DLD1 (cell line): ENCODE data around the gene FRA10AC1.
"Not testable (repeated sequence)": the region's sequence is repeated elsewhere in the genome, so short reads cannot be mapped to it uniquely, and the experiment has no call there.

Experiments
- in situ Hi-C: cut with HindIII; loops from 2 replicates; pipeline ENCODE4 v1.10.0; 2017; ENCODE audit warnings: low sequenced_read_pairs

FRA10AC1 gene

DNA sequence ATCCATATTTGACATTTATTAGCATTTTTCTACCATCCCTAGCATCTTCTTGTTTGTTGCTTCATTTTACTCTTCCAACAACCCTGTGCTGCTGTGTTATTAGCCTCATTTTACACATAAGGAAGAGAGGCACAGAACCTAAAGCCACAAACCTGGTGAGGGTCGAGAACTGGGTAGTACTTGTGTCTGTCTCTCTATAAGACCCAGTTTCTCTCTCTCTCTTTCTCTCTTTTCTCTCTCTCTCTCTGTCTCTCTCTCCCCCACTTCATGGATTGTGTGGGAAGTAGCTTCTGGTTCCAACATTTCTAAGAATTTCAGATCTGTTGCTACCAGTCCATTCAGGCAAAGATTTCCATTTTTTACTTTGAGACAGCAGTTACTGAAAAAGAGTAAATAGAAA is 1.4 kb upstream of the FRA10AC1 start:
- in situ Hi-C loops, result no loop called here

- in situ Hi-C loops, result no loop called here
Measured at GRCh38 chr10:93703066-93703465, 674 bp upstream of the FRA10AC1 start.

- in situ Hi-C loops, result no loop called here
Measured at GRCh38 chr10:93701866-93702209, 554 bp downstream of the FRA10AC1 start.

- in situ Hi-C loops, result no loop called here
Measured at GRCh38 chr10:93697207-93697606, 5.2 kb downstream of the FRA10AC1 start.

DNA sequence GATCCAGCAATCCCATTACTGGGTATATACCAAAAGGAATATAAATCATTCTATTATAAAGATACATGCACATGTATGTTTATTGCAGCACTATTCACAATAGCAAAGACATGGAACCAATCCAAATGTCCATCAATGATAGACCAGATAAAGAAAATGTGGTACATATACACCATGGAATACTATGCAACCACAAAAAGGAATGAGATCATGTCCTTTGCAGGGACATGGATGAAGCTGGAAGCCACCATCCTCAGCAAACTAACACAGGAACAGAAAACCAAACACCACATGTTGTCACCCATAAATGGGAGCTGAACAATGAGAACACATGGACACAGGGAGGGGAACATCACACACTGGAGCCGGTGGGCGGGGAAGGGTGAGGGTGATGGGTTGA is 5.8 kb downstream of the FRA10AC1 start:
- in situ Hi-C loops, result not testable (repeated sequence)

DNA sequence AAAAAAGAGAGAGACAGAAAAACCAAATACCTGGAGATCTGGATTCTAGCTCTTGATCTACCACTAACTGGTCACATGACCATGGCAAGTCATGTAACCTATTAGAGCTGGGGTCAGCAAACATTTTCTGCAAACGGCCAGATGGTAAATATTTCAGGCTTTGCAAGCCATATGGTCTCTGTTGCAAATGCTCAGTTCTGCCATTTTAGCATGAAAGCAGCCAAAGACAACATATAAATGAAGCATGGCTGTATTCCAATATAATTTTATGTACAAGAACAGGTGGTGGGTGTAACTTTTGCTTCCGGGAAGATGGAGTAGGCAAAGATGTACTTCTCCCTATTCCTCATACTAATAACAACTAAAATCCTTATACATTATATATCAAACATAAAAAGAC is 6.7 kb downstream of the FRA10AC1 start:
- in situ Hi-C loops, result no loop called here

GRCh38 chr10:93687737-93688136 is 14.7 kb downstream of the FRA10AC1 start:
- in situ Hi-C loops, result no loop called here

- in situ Hi-C loops, result no loop called here
Measured at GRCh38 chr10:93680412-93681047, 21.9 kb downstream of the FRA10AC1 start.

DNA sequence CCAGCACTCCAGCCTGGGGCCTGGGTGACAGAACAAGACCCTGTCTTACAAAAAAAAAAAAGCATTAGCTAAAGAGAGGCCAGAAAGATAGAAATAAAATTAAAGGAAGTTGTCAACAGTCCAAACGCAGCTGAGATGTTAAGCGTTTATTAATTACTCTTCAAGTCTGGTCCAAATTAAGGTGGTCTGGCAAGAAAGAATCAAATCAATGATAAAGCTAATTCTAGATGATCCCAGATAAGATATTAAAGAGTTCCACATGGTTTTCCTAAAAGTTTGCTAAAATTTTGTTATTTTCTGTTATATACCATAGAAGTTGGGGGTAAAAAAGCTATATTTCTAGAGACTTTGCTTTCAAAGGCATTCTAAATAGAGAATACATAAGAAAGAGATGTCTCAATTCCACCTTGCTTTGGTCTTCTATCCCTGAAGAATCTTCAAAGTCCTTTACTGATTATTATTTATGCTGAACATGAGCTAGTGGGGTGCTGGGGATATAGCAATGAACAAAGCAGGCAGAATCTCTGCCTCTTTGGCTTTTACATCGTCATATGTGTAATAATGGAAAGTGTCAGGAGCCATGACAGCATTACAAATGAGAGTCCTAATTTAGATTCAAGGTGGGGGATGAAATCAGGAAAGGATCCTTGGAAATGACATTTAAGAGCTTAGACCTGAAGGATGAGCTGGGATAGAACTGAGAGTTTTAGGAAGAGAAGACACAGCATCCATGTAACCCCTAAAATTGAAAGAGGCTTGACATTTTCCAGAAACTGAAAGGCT is 23.4 kb downstream of the FRA10AC1 start:
- in situ Hi-C loops, result no loop called here

- in situ Hi-C loops, result no loop called here
Measured at GRCh38 chr10:93678386-93678785, 24.0 kb downstream of the FRA10AC1 start.

DNA sequence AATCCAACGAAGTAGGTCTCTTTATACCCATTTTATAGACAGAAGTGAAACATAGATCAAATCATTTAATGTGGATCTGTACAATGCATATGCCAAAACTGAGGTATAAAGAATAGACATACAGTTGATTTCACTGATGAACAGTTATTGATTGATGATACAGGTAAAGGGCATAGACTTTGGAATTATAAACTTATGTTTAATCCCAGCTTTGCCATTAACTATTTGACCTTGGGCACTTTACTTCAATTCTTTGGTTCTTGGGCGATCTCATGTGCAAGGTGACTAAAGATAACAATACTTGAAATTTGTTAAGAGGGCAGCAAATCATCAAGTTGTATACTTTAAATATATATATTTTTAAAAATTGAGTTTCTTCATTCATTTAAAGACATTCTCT is 28.6 kb downstream of the FRA10AC1 start:
- in situ Hi-C loops, result no loop called here

DNA sequence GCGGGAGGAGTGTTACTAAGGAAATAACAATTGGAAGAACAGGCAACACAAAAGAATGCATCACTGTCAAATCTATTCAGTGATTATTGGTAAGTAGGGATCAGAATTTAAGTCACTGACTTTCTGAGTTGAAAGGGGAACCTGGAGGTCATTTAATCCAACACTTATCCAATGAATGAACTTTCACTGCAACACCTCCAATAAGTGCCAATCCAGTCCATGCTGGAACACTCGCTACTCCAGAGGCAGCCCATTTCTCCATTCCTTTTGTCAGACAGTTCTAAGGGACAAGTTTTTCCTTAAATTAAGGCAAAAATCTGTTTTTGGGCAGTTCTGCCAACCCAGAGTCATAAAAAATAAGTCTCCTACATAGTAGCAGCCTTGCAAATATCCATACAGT is 29.5 kb downstream of the FRA10AC1 start:
- in situ Hi-C loops, result no loop called here

- in situ Hi-C loops, result no loop called here
Measured at GRCh38 chr10:93672022-93672678, 30.2 kb downstream of the FRA10AC1 start.

GRCh38 chr10:93671042-93671441 is 31.4 kb downstream of the FRA10AC1 start:
- in situ Hi-C loops, result no loop called here

DNA sequence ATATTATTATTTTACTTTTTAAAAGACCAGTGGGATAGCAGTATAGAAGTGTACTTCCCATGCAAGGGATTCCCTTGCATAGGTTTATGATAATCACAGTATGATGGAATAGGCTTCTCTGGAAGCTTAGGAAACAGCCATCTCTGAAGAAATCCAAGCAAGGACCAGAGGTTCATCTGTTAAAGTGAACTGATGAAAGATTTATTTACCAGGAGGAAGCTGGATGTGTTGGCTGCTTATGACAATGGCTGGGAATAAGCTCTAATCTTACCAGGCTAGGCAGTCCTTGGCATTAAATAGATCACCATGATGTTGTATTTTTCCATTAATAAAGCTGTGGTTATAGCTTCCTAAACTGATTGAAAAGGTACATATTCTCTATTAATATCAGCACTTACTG is 32.0 kb downstream of the FRA10AC1 start:
- in situ Hi-C loops, result no loop called here

GRCh38 chr10:93667795-93668194 is 34.6 kb downstream of the FRA10AC1 start:
- in situ Hi-C loops, result no loop called here

DNA sequence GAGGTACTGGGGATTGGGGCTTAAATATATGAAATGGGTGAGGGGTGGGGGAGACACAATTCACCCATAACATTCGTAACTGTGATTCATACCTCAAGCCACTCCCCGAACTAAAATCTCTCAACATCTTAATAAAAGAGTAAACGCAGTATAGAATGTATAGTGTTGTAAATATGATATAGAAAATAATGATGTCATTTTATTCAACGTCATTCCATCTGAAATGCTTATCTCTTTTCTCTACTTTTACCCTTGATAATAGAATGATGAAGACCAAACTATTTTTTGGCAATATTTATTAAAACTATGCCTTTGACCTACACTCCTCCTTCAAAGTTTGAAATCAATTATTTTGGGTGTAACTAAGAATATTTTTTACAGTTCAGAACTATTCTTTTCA is 36.4 kb downstream of the FRA10AC1 start:
- in situ Hi-C loops, result no loop called here

GRCh38 chr10:93657757-93658156 is 44.6 kb downstream of the FRA10AC1 start:
- in situ Hi-C loops, result no loop called here

DNA sequence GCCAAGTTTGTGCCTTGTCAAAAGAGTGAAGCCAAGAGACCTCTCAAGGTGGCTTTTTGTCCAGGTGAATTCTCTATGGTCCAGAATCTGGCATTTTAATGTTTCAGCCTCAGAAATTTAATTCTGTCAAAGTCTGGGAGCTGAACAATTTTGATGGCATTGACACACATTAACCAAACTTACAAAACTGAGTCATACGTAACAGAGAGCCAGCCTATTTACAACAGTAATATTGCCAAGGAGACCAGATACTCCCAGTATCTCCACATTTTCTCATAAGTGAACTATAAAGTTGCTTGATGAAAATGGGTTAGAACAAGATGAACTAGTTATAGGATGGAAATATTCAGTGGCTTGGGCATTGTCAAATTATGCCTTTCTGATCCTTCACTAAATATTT is 46.2 kb downstream of the FRA10AC1 start:
- in situ Hi-C loops, result no loop called here

DNA sequence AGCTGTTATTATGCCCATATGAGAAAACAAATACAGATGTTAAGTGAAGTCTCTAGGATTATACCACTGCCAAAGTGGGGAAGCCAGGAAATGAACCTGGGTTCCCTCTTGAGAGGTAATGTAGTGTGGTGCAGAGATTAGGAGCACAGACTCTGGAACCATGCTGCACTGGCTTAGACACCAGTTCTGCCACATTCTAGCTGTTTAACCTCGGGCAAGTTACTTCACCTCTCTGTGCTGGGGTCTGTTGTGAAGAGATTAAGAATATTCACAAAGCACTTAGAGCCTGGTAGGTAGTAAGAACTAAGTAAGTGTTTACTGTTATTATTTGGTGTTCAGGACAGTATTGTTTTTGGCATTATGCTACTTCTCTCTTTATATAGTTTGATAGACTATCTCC is 48.2 kb downstream of the FRA10AC1 start:
- in situ Hi-C loops, result no loop called here

GRCh38 chr10:93652857-93653256 is 49.5 kb downstream of the FRA10AC1 start:
- in situ Hi-C loops, result no loop called here

DNA sequence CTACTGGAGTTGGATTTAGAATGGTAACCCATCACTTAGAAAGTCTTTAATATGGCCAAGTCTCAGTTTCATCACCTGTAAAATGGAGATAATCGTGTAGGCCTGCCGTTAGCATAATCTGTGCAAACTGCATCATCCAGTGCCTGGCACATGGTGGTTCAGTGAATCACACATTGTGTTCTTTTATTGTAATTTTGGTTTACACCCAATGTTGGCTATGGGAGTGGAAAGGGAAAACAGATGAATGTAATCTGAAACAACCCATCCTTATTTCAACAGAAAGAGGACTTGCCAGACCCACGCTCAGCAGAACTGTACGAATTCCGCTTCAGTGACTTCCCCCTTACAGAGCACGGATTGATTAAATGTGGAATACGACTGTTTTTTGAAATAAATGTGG is 62.6 kb downstream of the FRA10AC1 start:
- in situ Hi-C loops, result no loop called here
